PC-3 (cell line): ENCODE results near the gene SEPHS1.

ENCODE experiments used
- CTCF ChIP-seq: fragments of 300-600 bp; sonication (generic); conservative IDR thresholded peaks from 2 replicates; pipeline ENCODE4 v1.5.1; 2017; ENCODE audit warnings: antibody characterized with exemption, low read depth, mild to moderate bottlenecking, low read length
- EZH2 ChIP-seq: fragments of 300-600 bp; sonication (generic); IDR thresholded peaks from one replicate; pipeline ENCODE4 v1.6.1; 2017; ENCODE audit warnings: antibody characterized with exemption, mild to moderate bottlenecking, low read length; ENCODE audit not compliant: unreplicated experiment
- EZH2phosphoT487 ChIP-seq: fragments of 300-600 bp; sonication (generic); IDR thresholded peaks from 2 replicates; pipeline ENCODE4 v1.6.1; 2018; ENCODE audit warnings: mild to moderate bottlenecking, antibody characterized with exemption, low read length, borderline replicate concordance

- TF ChIP-seq CTCF (no peak), EZH2 (no peak), EZH2phosphoT487 (no peak)
Observed at GRCh38 chr10:13347500-13348156, 465 bp downstream of the SEPHS1 start.
